ENCODE data around the gene OGFOD1.

- TF ChIP-seq, protein P1, sequence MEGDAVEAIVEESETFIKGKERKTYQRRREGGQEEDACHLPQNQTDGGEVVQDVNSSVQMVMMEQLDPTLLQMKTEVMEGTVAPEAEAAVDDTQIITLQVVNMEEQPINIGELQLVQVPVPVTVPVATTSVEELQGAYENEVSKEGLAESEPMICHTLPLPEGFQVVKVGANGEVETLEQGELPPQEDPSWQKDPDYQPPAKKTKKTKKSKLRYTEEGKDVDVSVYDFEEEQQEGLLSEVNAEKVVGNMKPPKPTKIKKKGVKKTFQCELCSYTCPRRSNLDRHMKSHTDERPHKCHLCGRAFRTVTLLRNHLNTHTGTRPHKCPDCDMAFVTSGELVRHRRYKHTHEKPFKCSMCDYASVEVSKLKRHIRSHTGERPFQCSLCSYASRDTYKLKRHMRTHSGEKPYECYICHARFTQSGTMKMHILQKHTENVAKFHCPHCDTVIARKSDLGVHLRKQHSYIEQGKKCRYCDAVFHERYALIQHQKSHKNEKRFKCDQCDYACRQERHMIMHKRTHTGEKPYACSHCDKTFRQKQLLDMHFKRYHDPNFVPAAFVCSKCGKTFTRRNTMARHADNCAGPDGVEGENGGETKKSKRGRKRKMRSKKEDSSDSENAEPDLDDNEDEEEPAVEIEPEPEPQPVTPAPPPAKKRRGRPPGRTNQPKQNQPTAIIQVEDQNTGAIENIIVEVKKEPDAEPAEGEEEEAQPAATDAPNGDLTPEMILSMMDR (IDR thresholded peaks at IDR 0.05 in 2 of 3, conservative IDR thresholded peaks at IDR 0.05 in 1 of 3; ENCODE audit: borderline replicate concordance in 1 of 3, insufficient read depth in 1 of 3, low read depth in 2 of 3, low read length in 2 of 3) = no peak
- TF ChIP-seq SP1 (IDR thresholded peaks at IDR 0.05; ENCODE audit: low read depth) (no peak), POLR2A (IDR thresholded peaks at IDR 0.05; ENCODE audit: borderline replicate concordance, extremely low read depth, insufficient read depth, insufficient read length) (no peak), MAX (IDR thresholded peaks at IDR 0.05) (no peak)
- TF ChIP-seq, protein P2, sequence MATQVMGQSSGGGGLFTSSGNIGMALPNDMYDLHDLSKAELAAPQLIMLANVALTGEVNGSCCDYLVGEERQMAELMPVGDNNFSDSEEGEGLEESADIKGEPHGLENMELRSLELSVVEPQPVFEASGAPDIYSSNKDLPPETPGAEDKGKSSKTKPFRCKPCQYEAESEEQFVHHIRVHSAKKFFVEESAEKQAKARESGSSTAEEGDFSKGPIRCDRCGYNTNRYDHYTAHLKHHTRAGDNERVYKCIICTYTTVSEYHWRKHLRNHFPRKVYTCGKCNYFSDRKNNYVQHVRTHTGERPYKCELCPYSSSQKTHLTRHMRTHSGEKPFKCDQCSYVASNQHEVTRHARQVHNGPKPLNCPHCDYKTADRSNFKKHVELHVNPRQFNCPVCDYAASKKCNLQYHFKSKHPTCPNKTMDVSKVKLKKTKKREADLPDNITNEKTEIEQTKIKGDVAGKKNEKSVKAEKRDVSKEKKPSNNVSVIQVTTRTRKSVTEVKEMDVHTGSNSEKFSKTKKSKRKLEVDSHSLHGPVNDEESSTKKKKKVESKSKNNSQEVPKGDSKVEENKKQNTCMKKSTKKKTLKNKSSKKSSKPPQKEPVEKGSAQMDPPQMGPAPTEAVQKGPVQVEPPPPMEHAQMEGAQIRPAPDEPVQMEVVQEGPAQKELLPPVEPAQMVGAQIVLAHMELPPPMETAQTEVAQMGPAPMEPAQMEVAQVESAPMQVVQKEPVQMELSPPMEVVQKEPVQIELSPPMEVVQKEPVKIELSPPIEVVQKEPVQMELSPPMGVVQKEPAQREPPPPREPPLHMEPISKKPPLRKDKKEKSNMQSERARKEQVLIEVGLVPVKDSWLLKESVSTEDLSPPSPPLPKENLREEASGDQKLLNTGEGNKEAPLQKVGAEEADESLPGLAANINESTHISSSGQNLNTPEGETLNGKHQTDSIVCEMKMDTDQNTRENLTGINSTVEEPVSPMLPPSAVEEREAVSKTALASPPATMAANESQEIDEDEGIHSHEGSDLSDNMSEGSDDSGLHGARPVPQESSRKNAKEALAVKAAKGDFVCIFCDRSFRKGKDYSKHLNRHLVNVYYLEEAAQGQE (IDR thresholded peaks at IDR 0.05; ENCODE audit: low read depth) = no peak
These were observed 3.3 kb upstream of the OGFOD1 start for GRCh38 chr16:56448005-56448404.

All from HCT116 (cell line).